HG02678 (cell line): ENCODE measurements around the gene C11orf21.
"Not testable (repeated sequence)": the region's sequence is repeated elsewhere in the genome, so short reads cannot be mapped to it uniquely, and the experiment has no call there.

Experiments used
- ATAC-seq: cut with Tn5 transposase; IDR thresholded peaks from one replicate; pipeline ENCODE4 v1.9.1; 2021; ENCODE audit warnings: mild to moderate bottlenecking, moderate library complexity; ENCODE audit not compliant: unreplicated experiment

The C11orf21 gene

DNA sequence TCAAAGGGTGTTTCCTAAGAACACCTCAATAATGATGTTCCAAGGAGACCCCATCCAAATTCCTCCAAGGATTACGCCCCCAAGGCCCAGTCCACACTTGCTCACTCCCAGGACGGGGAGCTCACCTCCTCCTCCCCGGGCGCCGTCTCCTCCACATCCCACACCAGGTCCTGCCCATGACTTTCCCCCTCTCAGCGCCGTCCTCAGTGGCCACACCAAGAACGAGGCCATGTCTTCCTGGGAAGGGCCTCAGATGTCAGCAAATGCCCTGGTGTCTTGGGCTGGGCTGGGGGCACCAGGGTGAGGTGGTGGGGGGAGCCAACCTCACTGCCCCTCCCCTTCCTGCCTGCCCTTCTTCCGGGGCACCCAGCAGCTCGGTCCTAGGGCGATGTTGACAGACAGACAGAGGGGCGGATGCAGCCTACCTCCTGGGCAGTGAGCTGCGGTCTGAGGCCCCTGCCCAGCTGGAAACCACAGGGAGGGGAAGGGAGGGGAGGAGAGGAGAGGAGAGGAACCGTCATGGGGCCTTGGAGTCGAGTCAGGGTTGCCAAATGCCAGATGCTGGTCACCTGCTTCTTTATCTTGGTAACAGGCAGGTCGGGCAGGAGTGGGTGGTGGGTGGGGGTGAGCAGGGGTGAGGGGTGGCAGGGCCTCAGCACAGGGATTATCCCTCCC, at the start of gene C11orf21, which contains the start of gene TSPAN32:
TSS of gene C11orf21 (minus strand) at position 288 of the 675 bp plus-strand sequence. CDS start at position 178, 110 bp downstream.
TSS of gene TSPAN32 (plus strand) at position 383 of the 675 bp plus-strand sequence. CDS start at position 520, 137 bp downstream.
- no peak for ATAC-seq

GRCh38 chr11:2348986-2349385, 47.3 kb upstream of the C11orf21 start:
- ATAC-seq: no peak

- no peak for ATAC-seq
Observed at GRCh38 chr11:2347308-2347830, 45.7 kb upstream of the C11orf21 start.

GRCh38 chr11:2346586-2347307, 45.0 kb upstream of the C11orf21 start:
- no peak for ATAC-seq

DNA sequence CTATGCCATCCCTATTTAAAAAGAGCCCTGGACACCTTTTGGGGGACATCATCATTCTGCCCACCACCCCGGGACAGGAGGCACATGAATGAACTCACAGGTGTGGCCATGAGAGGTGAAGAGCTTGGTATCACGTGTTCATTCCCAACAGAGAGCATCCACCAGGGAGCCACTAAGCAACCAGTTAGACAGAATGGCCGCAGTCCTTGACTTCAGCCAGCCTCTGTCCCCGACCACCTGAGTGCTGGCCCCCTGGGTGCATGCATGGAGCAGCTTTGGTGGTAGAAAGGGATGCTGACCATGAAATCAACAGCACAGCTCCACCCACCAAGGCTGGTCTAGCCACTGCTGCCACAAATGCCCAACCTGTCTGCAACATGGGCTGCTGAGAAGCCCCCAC, 44.3 kb upstream of the C11orf21 start:
- no peak for ATAC-seq

DNA sequence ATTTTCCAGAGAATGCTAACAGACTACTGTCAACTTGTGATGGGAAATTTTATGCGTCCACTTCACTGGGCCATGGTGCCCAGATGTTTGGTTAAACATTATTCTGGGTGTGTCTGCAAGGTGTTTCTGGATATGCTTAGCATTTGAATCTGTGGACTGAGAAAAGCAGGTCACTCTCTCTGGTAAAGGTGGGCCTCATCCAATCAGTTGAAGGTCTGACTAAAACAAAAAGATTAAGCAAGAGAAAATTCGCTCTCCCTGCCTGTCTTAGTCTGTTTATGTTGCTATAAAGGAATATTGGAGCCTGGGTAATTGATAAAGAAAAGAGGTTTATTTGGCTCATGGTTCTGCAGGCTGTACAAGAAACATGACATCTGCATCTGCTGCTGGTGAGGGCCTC, 43.3 kb upstream of the C11orf21 start:
- no peak for ATAC-seq

DNA sequence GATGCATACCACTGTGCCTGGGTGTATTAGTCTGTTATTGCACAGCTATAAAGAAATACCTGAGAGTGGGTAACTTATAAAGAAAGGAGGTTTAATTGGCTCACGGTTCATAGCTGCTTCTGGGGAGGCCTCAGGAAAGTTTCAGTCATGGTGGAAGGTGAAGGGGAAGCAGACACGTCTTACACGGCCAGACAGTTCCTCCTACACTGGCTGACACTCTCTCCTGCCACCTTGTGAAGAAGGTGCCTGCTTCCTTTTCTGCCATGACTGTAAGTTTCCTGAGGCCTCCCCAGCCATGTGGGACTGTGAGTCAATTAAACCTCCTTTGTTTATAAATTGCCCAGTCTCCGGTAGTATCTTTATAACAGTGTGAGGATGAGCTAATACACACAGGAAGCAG, 41.8 kb upstream of the C11orf21 start:
- ATAC-seq: no peak

- ATAC-seq: no peak
Observed at GRCh38 chr11:2342981-2343380, 41.3 kb upstream of the C11orf21 start.

DNA sequence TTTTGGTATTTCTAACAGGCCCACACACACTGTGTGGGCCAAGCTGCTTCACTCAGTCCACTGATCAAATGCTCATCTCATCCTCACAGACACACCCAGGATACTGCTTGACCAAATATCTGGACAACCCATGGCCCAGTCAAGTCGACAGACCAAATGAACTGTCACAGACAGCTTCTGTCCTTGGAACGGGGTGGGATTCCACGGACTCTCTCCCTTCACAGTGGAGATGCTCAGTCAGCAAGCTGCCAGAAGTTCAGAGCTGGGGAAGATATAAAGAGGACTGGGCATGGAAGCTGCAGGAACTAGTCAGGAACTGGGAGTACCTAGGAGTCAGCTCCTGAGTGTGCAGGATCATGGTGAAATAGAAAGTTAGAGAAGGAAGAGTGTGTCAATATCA, 40.8 kb upstream of the C11orf21 start:
- ATAC-seq: no peak

- not testable (repeated sequence) for ATAC-seq
Observed at GRCh38 chr11:2338760-2339159, 37.0 kb upstream of the C11orf21 start.

DNA sequence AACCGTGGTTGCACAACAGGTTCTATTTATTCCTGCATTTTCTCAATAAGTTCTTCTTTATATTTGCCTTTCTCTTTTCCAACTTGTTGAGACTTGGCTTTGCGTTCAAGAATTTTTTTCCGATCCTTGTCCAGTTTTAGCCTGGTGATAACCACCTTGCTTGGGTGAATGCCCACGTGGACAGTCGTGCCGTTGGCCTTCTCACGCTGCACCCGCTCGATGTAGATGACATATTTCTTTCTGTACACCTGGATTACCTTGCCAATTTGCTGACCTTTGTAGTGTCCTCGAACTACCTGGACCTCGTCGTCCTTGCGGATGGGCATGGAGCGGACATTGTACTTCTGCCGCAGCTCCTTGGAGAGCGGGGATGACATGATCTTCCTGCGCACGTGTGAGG, 33.6 kb upstream of the C11orf21 start:
- not testable (repeated sequence) for ATAC-seq

DNA sequence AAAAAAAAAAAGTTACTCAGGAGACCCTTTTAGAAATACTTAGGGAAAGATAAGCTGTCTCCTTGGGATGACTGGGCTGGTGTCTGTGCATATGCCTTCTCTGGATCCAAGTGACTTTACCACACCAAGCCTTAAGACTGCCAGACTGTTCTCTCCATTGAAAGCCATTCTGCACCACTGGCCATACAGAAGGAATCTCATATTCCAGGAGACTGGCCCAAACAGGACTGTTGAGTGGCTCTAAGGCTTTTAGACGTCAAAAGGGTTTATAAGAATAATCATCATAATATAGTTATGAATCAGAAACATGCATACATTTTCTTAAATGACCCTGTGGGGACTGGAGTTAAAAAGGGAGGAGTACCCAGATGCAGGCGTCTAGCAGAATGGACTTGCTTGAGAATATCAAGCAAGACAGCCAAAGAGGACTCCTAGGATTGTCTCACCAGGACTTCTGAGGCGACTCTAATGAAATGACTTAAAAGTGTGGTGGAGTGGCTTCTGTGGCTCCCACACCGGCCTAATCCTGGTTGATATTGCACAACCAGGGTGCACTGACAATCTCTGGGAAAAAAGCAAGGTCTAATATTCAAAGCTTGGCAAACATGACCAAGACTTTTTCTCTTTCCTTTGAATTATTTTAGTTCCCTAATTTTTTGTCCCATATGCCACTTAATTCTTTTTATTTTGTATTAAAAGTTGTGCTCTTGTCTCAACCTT, 31.9 kb upstream of the C11orf21 start:
- not testable (repeated sequence) for ATAC-seq

- not testable (repeated sequence) for ATAC-seq
Observed at GRCh38 chr11:2332569-2332968, 30.9 kb upstream of the C11orf21 start.

- no peak for ATAC-seq
Observed at GRCh38 chr11:2331404-2331803, 29.7 kb upstream of the C11orf21 start.

DNA sequence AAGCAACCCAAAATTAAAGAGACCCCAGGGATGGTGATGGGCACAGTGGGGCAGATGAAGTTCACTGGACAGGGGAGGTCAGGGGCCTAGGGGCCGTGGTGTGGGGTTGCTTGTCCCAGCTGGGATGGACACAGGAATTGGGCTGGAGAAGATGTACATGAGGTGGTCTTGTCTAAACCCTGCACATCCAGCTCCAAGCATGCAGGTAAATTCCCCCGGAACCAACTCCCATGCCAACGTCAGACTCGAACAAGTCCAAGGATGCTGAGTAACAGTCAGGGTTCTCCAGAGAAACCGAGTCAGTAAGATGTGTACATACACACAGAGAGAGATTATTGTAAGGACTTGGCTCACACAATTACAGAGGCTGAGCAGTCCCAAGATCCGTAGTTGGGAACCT, 29.0 kb upstream of the C11orf21 start:
- ATAC-seq: no peak

- ATAC-seq: no peak
Observed at GRCh38 chr11:2329551-2329950, 27.8 kb upstream of the C11orf21 start.

- ATAC-seq: no peak
Observed at GRCh38 chr11:2328656-2329354, 27.1 kb upstream of the C11orf21 start.

- no peak for ATAC-seq
Observed at GRCh38 chr11:2328021-2328420, 26.3 kb upstream of the C11orf21 start.

GRCh38 chr11:2327032-2327431, 25.3 kb upstream of the C11orf21 start:
- no peak for ATAC-seq

- no peak for ATAC-seq
Observed at GRCh38 chr11:2325719-2326118, 24.0 kb upstream of the C11orf21 start.

- no peak for ATAC-seq
Observed at GRCh38 chr11:2325123-2325522, 23.4 kb upstream of the C11orf21 start.
